ENCODE data around the gene FIG4. TPM values are rescaled to one million over a fixed set of nuclear protein-coding genes. Genes with fewer than 3 reads are reported as not detected.
"Not testable (repeated sequence)": the region's sequence is repeated elsewhere in the genome, so short reads cannot be mapped to it uniquely, and the experiment has no call there.

FIG4 gene
- total RNA-seq, 6 donors from 2014 or later: 10.4 to 30.8 (median 27.5) TPM

DNA sequence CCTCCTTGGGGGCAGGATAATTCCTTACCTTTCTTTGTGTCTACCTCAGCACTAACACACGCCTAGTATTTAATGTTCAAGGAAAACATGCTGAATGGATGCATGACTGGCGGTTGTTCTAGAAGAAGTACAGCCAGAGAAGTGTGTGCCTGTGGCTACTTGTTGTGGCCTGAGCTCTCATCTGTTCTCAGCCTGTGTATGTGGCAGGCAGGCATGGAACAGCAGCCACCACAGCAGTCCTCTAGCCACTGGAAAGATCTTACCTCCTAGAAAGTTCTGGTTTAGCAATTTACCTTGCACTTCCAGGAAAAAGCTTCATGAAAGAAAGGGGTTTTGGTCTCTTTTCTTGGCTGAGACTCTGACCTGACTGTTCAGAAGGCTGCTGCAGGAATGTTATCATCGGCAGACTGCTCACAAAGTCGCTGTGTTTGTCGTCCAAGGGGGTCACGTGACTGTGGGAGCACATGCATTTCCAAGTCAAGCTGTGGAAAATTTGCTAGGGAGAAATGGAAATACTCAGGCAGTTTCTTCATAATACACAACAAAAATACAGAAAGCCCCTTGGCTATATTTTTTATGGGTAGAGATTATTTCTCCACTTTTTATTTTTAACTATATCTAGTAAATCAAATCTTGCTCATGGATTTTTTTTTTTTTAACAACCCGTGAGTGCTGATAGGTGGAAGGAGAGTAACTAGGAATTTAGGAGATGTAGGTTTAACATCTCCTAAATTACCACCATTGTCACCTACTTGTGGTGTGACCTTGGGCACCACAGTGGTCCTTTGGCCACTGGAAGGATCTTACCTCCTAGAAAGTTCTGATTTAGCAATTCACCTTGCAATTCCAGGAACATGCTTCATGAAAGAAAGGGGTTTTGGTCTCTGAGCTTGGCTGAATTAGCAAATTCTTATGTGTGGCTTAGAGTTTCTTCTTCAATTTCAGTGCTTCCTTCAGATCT, 176.2 kb downstream of the FIG4 start:
- no peaks in the 10 kb centered on the region for H3K27me3 ChIP-seq
- H3K4me3 ChIP-seq: no peak overlapping the region
- no peaks in the 10 kb centered on the region for H3K9me3 ChIP-seq
- TF ChIP-seq EP300 (IDR thresholded peaks at IDR 0.05) (no peak), POLR2AphosphoS5 (IDR thresholded peaks at IDR 0.05) (no peak), POLR2A (IDR thresholded peaks at IDR 0.05) (no peak), CTCF (IDR thresholded peaks at IDR 0.05) (no peak)
- H3K36me3 ChIP-seq: no peaks in the 10 kb centered on the region
- whole genome bisulfite sequencing, 2 donors: 34 to 41% methylated on average over 7 of the region's 7 CpGs
- ATAC-seq (ENCODE audit: low FRiP score in 2 of 2): peak in 1 of 2 donors; percentile 56
- no peak overlapping the region for H3K27ac ChIP-seq
- no peaks in the 10 kb centered on the region for H3K4me1 ChIP-seq
- DNase-seq: no peak

DNA sequence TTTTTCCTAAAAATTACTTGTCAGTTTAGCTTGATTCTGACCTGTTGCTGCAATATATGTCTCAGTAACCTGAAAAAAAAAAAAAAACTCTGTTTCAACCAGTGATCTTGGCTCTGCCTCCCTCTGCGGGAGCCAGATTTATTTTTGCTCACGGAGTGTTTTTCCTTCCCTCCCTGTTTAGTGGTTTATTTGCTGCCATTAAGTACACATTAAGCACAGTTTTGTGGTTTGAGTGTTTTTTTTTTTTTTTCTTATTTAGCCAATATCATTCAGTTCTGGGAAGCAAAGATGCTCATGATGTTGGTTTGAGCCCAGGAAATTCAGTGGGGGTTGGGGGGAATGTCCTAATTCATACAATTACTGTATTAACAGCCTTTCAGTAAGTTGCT, 176.9 kb downstream of the FIG4 start:
- 8 to 36% methylated on average over 2 of the region's 2 CpGs for WGBS, 2 donors
- DNase-seq (no peak), ATAC-seq (ENCODE audit: low FRiP score in 2 of 2) (peak in 1 of 2 donors; percentile 20)
- H3K36me3 ChIP-seq: no peaks in the 10 kb centered on the region
- no peak overlapping the region for H3K4me3 ChIP-seq
- H3K27me3 ChIP-seq: no peaks in the 10 kb centered on the region
- no peaks in the 10 kb centered on the region for H3K9me3 ChIP-seq
- TF ChIP-seq CTCF (IDR thresholded peaks at IDR 0.05) (no peak), EP300 (IDR thresholded peaks at IDR 0.05) (no peak), POLR2A (IDR thresholded peaks at IDR 0.05) (no peak), POLR2AphosphoS5 (IDR thresholded peaks at IDR 0.05) (no peak)
- no peaks in the 10 kb centered on the region for H3K4me1 ChIP-seq
- H3K27ac ChIP-seq: no peak overlapping the region

GRCh38 chr6:109869398-109870088, 178.4 kb downstream of the FIG4 start:
- not testable (repeated sequence) for H3K4me3 ChIP-seq; H3K9me3 ChIP-seq; H3K36me3 ChIP-seq; H3K27ac ChIP-seq; DNase-seq; ATAC-seq (ENCODE audit: low FRiP score in 2 of 2); H3K4me1 ChIP-seq; H3K27me3 ChIP-seq
- WGBS, 2 donors: 59 to 72% methylated on average over 5 of the region's 5 CpGs

DNA sequence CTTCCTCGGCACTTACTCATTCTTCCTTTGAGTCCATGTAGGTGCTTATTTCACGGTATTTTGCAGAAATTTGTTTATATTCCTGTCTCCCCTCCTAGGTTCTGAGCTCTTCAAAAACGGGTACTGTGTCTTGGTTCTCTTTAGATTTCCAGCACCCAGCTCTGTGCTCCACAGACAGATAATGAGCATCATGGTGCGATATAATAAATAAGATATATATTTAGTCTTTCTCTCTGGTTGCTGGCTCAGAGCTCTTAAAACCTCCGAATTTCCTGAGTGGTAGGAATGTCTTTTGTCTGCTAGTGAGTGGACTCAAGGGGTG, 179.0 kb downstream of the FIG4 start:
- ATAC-seq (ENCODE audit: low FRiP score in 2 of 2) (no peak), DNase-seq (no peak)
- Histone ChIP-seq H3K4me1 (no peaks in the 10 kb centered on the region), H3K27me3 (no peaks in the 10 kb centered on the region), H3K9me3 (no peaks in the 10 kb centered on the region), H3K4me3 (no peak overlapping the region), H3K36me3 (no peaks in the 10 kb centered on the region), H3K27ac (no peak overlapping the region)
- TF ChIP-seq CTCF (IDR thresholded peaks at IDR 0.05) (no peak), EP300 (IDR thresholded peaks at IDR 0.05) (no peak), POLR2AphosphoS5 (IDR thresholded peaks at IDR 0.05) (no peak)
- 68 to 76% methylated on average over 5 of the region's 5 CpGs for WGBS, 2 donors

GRCh38 chr6:109872549-109872948, 181.5 kb downstream of the FIG4 start:
- no peaks in the 10 kb centered on the region for H3K36me3 ChIP-seq
- 63 to 67% methylated on average over 1 of the region's 1 CpG for WGBS, 2 donors
- ATAC-seq (ENCODE audit: low FRiP score in 2 of 2) (no peak), DNase-seq (no peak)
- H3K4me1 ChIP-seq: no peaks in the 10 kb centered on the region
- H3K27me3 ChIP-seq: no peaks in the 10 kb centered on the region
- TF ChIP-seq POLR2AphosphoS5 (IDR thresholded peaks at IDR 0.05) (no peak), CTCF (IDR thresholded peaks at IDR 0.05) (no peak), POLR2A (IDR thresholded peaks at IDR 0.05) (no peak), EP300 (IDR thresholded peaks at IDR 0.05) (no peak)
- H3K9me3 ChIP-seq: no peaks in the 10 kb centered on the region
- no peak overlapping the region for H3K4me3 ChIP-seq
- no peak overlapping the region for H3K27ac ChIP-seq
